GM19043 (cell line): Measurements from ENCODE around the gene ZNF678.
"Not testable (repeated sequence)": the region's sequence is repeated elsewhere in the genome, so short reads cannot be mapped to it uniquely, and the experiment has no call there.

Experiments
- ATAC-seq: cut with Tn5 transposase; IDR thresholded peaks from one replicate; pipeline ENCODE4 v1.9.1; 2021; ENCODE audit warnings: low read depth; ENCODE audit not compliant: unreplicated experiment

Gene ZNF678

DNA sequence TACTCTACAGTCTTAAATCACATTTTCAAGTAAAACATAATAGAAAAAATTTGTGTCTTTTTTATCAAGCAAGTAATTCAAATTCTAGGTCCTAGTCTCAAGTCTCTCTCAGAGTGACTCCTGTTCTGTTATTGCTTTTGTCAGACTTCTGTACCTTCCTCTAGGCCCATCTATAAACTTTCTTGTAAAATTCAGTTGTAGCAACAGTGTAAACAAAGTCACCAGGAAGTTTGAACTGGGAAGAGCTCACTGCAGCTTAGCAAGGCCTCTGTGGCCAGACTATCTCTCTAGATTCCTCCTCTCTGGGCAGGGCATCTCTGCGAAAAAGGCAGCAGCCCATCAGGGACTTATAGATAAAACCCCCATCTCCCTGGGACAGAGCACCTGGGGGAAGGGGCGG, 13.5 kb upstream of the ZNF678 start:
- ATAC-seq = no peak

DNA sequence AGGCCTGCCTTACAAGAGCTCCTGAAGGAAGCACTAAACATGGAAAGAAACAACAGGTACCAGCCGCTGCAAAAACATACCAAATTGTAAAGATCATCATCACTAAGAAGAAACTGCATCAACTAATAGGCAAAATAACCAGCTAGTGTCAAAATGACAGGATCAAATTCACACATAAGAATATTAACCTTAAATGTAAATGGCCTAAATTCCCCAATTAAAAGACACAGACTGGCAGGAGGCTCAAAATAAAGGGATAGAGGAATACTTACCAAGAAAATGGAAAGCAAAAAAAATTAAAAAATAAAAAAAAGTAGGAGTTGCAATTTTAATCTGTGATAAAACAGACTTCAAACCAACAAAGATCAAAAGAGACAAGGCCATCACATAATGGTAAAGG, 11.5 kb upstream of the ZNF678 start:
- not testable (repeated sequence) for ATAC-seq

DNA sequence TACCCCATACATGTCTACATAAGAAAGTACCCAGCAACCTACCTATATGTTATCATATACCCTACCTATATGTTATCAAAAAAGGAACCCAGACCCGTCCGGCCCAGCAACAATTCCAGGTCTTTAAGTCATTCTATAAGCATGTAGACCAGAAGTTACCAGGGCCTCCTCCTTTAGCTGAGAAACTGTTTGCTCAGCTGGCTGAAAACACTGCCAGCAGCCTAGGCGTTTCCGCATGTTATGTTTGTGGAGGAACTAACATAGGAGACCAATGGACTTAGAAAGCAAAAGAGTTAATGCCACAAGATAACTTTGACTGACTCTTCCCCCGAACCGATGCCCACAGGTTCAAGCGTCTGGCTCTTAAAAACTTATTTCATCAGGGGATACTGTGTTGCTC, 7.1 kb upstream of the ZNF678 start:
- no peak for ATAC-seq

DNA sequence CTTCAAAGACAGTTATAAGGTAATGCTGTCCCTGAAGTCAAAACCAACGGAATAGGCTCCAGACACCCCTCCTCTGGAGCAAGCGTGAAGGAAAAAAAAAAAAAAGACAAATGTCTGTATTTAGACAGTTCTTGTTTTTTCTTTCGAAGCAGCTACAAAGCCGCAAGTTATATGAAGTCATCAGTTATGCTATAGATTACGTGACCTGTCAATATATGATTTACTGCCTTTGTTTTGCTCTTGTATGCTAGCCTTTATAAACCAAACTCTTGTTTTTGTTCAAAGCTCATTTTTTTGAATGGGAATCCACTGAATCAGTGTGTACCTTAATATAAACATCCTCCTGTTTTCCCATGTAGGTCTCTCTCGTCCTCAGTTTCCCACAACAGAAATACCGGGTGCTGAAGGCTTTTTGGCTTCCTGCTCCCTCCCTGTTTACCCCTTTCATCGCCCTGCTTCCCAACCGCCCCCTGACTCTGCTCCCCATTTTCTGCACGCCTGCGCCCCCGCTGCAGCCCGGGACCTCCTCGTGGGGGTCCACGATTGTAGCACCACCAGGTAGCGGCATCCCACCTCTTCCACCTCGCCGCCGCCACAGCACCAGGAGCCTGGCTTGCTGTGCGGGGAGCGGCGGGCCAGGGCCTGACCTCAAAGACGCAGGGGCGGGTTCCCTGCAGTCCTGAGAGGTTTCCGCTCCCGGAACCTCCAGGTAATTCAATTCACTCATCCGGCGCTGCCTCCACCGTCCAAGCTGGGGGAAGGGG, 5.2 kb upstream of the ZNF678 start:
- no peak for ATAC-seq

DNA sequence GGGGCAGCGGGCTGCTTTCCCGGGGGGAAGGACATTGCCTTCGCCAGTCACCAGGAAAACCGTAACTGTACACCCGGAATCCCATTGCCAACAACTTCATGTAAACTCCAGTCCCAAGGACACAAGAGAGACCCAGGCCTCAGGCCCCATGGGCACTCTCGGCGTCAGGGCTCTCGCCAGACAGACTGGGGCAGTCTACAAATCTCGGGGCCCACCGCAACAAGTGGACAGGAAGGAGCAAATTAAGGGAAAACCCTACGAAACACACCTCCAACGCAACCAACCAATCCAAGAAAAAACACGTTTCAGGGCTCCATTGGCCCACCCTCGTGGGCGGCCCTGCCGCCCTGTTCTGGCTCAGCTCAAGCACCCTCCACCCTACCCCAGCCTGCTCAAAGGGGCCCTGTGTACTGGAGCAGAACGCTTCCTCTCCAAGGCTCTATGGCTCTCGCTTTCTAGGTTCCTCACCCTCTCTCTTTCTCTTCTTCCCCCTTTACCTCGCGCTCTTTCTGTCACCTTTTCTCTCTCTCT, 4.6 kb upstream of the ZNF678 start:
- ATAC-seq = no peak

DNA sequence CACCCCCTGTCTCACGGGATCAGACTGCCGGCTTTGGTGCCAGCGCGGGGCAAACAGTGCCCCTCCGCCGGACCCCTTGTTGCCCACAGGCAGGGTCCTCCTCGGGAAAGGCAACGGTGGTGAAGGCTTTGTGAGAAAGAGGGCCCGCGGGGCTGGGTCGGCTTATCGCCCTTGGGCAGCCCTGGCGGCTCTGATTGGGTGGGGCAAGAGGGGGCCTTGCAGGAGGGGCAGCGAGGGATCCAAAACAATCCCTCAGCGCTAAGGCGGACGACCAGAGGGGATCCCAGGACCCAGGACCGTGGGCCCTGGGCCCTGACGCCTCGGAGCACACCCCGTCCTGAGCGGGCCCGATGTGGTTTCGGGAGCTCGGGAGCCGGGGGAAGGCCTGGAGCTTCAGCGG, 3.9 kb upstream of the ZNF678 start:
- no peak for ATAC-seq

DNA sequence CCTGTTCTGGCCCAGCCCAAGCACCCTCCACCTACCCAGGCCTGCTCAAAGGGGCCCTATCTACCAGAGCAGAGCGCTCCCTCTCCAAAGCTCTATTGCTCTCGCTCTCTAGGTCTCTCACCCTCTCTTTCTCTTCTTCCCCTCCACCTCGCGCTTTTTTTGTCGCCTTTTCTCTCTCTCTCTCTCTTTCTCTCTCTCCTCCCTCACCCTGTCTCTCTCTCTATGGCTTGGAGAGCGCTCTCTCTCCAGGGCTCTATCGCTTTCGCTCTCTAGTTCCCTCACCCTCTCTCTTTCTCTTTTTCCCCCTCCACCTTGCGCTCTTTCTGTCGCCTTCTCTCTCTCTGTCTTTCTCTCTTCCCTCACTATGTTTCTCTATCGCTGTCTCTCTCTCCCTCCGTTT, 3.4 kb upstream of the ZNF678 start:
- no peak for ATAC-seq

DNA sequence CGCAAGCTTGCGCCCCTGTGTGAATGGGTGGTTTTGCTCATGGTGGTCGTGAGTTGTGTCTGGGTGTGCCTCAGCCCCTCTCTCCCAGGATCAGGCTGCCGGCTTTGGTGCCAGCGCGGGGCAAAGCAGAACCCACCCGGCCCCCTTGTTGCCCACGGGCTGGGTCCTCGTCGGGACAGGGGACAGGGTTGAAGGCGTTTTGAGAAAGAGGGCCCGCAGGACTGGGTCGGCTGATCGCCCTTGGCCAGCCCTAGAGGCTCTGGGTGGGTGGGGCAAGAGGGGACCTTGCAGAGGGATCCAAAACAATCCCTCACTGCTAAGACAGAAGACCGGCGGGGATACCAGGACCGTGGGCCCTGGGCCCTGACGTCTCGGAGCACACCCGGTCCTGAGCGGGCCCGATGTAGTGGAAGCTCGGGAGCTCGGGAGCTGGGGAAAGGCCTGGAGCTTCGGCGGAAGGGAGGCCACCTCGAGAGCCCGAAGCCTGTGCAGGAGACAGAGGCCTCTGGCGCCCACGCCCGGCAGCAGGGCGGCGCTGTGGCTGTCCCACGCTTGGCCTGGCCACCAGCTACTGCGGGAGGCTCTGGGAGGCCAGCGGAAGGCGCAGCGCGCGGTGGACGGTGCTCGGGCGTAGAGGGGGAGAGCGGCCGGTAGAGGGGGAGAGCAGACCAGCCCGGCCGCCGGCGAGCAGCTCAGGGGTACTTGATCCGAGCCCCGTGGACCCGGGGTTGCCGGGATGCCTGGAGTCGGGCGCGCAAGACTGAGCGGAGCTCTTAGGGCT, 2.8 kb upstream of the ZNF678 start:
- no peak for ATAC-seq

DNA sequence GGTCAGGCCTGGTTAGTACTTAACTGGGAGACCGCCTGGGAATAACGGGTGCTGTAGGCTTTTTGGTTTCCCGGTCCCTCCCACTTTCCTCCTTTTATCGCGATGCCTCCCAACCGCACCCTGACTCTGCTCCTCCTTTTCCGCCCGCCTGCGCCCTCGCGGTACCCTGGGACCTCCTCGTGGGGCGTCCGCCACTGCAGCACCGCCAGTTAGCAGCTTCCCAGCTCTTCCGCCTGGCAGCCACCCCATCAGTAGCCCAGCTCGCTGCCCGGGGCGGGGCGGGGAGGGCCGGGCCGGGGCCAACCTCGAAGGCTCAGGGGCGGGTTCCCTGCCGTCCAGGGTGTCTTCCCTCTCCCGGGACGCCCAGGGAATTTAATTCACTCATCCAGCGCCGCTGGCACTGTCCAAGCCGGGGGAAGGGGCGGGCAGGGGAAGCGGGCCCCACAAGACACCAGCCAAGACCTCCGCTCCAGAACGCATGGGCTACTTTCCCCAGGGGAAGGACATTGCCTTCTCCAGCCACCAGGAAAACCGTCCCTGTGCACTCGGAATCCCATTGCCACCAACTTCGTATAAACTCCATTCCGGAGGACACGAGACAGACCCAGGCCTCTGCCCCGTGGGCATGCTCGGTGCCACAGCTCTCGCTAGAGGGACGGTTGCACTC, 2.0 kb upstream of the ZNF678 start:
- ATAC-seq = no peak

DNA sequence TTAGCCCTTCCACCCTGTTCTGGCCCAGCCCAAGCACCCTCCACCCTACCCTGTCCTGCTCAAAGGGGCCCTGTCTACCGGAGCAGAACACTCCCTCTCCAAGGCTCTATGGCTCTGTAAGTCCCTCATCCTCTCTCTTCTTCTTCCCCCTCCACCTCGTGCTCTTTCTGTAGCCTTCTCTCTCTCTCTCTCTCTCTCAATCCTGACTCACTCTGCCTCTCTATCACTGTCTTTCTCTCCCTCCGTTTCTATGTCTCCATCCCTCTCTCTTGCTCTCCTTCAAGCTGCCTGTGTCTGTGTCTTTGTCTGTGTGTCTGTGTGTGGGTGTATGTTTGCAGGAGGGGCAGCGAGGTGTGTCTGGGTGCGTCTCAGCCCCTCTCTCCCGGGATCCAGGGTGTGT, 1.3 kb upstream of the ZNF678 start:
- ATAC-seq = no peak

DNA sequence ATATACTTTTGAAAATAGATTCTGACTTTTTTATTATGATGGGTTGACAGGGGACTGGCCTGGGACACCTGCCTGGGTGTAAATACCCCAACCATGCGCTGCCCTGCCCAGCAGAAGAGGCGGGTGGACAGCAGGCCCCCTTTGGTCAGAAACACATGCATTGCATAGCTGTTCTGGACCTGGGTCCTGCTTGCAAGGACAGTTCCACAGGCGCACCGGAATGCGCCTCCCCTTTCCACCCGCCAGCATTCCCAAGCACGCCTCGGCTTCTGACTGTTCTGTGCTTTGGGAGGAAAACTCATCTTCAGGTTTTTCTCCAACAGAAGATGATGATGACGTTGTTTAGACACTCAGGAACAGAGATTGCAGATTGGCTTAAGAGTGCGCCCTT, 428 bp upstream of the ZNF678 start:
- no peak for ATAC-seq

DNA sequence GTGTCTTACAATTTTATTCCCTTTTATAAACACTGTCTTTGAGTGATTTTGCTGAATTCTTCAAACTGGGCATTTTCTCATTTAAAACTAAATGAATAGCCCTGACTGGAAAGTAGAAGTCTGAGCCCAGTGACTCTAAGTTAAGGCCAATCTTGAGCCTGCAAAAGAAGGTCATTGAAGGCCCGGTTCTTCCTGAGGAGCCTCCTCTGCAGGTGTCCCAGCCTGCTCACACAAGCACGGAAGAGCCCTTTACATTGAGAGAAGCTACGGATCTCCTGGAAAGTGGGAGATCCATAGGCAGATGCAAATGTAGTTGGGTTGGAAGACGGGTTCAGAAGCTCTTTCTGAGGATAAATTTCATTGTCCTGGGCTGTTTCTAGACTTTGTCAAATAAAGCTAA, 3.9 kb downstream of the ZNF678 start:
- no peak for ATAC-seq

DNA sequence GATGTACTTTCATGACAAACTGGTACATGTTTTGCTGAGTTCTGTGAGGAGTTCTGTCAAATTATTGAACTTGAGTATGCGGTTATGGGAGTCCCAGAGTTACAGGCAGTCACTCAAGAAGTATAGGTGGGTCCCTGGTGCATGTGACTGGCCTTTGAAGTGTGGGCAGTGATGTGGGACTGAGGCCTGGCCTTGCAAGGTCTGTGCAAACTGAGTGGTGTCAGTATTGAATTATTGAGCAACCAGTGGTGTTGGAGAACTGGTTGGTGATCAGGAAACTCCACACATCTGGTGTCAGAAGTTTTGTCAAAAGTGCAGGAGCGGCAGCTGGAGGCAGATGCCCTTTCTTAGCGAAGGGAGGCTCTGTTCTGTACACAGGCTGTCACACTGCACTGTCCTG, 5.2 kb downstream of the ZNF678 start:
- ATAC-seq = no peak

DNA sequence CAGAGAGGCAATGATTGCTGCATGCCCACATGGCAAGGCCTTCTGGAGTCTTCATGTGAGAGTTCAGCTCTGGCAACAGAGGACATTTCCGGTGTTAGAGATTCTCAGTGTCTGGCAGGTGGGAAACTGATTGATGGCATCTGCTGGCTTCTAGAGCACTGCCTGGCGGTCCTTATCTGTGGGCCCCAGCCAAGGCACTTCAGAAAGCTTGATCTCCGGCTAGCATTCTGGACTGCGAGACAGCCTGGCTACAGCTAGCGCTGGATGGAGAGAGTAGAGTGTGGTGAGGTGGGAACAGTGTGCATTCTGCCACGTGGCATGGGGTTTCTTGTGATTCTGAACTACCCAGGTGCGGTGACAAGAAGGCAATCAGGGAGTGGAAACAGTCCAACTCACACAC, 9.4 kb downstream of the ZNF678 start:
- ATAC-seq = no peak

DNA sequence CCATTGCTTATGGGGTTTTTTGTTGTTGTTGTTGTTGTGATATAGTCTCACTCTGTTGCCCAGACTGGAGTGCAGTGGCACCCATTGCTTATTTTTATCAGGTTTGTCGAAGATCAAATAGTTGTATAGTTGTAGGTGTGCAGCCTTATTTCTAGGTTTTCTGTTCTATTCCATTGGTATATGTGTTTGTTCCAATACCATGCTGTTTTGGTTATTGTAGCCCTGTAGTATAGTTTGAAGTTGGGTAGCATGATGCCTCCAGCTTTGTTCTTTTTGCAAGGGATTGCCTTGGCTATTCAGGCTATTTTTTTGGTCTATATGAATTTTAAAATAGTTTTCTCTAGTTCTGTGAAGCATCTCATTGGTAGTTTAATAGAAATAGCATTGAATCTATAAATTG, 11.6 kb downstream of the ZNF678 start:
- no peak for ATAC-seq

DNA sequence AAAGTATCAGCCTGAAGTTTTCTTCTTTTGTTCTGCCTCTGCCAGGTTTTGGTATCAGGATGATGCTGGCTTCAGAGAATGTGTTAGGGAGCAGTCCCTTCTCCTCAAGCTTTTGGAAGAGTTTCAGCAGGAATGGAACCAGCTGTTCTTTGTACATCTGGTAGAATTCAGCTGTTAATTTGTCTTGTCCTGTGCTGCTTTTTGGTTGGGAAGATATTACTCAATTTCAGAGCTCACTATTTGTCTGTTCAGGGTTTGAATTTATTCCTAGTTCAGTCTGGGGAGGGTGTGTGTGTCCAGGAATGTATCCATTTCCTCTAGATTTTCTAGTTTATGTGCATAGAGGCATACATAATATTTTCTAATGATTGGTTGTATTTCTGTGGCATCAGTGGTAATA, 12.8 kb downstream of the ZNF678 start:
- no peak for ATAC-seq

DNA sequence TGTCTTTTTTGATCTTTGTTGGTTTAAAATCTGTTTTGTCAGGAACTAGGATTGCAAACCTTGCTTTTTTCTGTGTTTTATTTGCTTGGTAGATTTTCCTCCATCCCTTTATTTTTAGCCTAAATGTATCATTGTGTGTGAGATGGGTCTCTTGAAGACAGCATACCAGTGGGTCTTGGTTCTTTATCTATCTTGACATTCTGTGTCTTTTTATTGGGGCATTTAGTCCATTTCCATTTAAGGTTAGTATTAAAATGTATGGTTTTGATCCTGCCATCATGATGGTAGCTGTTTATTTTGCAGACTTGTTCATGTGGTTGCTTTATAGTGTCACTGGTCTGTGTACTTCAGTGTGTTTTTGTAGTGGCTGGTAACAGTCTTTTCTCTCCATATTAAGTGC, 14.1 kb downstream of the ZNF678 start:
- no peak for ATAC-seq

DNA sequence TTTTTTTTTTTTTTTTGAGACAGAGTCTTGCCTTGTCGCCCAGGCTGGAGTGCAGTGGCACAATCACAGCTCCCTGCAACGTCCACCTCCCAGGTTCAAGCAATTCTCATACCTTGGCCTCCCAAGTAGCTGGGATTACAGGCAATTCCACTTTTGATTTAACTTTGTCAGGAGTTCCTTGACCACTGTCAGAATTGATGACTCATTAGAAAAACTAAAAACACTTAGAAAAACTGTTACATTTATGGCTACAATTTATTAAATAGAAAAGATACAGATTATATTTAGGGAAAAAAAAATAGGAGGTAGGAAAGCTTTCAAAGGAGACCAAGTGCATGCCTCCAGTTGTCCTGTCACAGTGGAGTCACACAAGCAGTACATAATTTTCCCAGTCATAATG, 20.0 kb downstream of the ZNF678 start:
- ATAC-seq = no peak

DNA sequence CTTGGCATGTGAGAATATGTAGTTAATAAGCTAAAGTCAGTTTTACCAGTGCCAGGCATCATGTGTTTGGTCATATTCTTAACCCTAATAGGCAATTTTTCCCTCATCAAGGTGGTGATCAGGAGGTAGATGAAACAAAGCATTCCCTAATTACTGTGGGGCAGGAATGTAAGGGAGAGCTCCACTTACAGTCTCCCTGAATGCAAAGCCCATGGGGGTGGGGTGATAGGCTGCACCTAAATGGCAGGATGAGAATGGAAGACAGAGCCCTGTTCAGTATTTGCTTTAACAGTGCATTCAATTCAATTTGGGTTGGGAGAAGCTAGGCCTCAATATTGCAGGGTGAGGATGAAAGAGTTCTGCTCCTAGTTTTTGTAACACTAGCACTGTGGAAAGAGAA, 23.4 kb downstream of the ZNF678 start:
- no peak for ATAC-seq

DNA sequence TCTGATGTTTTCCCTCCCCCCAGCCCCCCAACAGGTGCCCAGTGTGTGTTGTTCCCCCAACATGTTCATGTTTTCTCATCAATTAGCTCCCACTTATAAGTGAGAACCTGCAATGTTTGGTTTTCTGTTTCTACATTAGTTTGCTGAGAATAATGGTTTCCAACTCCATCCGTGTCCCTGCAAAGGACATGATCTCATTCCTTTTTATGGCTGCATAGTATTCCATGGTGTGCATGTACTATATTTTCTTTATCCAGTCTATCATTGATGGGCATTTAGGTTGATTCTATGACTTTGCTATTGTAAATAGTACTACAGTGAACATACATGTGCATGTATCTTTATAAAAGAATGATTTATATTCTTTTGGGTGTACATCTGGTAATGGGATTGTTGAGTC, 24.6 kb downstream of the ZNF678 start:
- ATAC-seq = no peak

DNA sequence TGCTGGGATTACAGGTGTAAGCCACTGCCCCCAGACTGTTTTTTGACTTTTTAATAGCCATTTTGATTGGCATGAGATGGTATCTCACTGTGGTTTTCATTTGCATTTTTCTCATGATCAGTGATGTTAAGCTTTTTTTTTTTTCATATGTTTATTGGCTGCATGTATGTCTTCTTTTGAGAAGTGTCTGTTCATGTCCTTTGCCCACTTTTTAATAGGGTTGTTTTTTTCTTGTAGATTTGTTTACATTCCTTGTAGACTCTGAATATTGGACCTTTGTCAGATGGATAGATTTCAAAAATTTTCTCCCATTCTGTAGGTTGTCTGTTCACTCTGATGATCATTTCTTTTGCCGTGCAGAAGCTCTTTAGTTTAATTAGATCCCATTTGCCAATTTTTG, 25.4 kb downstream of the ZNF678 start:
- not testable (repeated sequence) for ATAC-seq
